Ovary (tissue), 9 donors: ENCODE results near the gene PDXP. TPM values are rescaled to one million over a fixed set of nuclear protein-coding genes. Genes with fewer than 3 reads are reported as not detected.

Source experiments
- DNase-seq, 5 donors: peaks; one replicate each; pipeline ENCODE4 v3.0.0-alpha.2; 2019 to 2020
- H3K27ac ChIP-seq, 2 donors: fragments of 200-600 bp; one replicate each; pipeline versions ENCODE4 v1.5.1 to v1.8.0; 2019 to 2022
- H3K27me3 ChIP-seq: fragments of 200-600 bp; one replicate; pipeline ENCODE4 v1.8.0; 2022
- H3K36me3 ChIP-seq: fragments of 200-600 bp; sonication (generic); one replicate; pipeline ENCODE4 v1.5.1; 2019
- H3K4me1 ChIP-seq: one replicate; pipeline ENCODE4 v1.8.1; 2013; ENCODE audit warnings: mild to moderate bottlenecking, moderate library complexity; ENCODE audit not compliant: insufficient read depth
- H3K4me3 ChIP-seq: fragments of 200-600 bp; sonication (generic); one replicate; pipeline ENCODE4 v1.5.1; 2017
- H3K9me3 ChIP-seq, 2 donors: fragments of 200-600 bp in 1 of 2; sonication (generic) in 1 of 2; one replicate each; pipeline versions ENCODE4 v1.5.1 to v1.8.1; 2013 to 2019; ENCODE audit warnings: mild to moderate bottlenecking in 1 of 2, moderate library complexity in 1 of 2
- EP300 ChIP-seq: sonication (generic); formaldehyde crosslinking; IDR thresholded peaks from one replicate; pipeline ENCODE4 v1.6.1; 2017; ENCODE audit warnings: antibody characterized with exemption
- POLR2A ChIP-seq: fragments of 450-650 bp; IDR thresholded peaks from one replicate; pipeline ENCODE4 v1.6.1; 2017; ENCODE audit warnings: antibody characterized with exemption, mild to moderate bottlenecking, moderate library complexity
- WGBS, 3 donors: extraction: QIAGEN DNeasy Blood & Tissue Kit in 1 of 3; methylation state at CpG; one replicate each; pipeline versions ENCODE4 v1.1.5 to v1.1.7; 2013 to 2017; 5-methylcytosine and 5-hydroxymethylcytosine counted together
- intact Hi-C, 4 donors: fragments of 100-400 bp; cut with DNase I; formaldehyde crosslinking; loops; one replicate each; pipeline versions ENCODE4 v1.11.0 to v1.15.1; 2022 to 2023
- polyA plus RNA-seq, 2 donors: library from polyadenylated mRNA; stranded (reverse); fragments of 200-250 nt in 1 of 2; fragments of 350-450 nt in 1 of 2; fragmentation: Illumina TruSeq in 1 of 2; extraction: RNeasy Lipid Tissue Mini Kit (QIAGEN cat#74804) in 1 of 2; gene quantifications; one replicate each; pipeline ENCODE4 v1.2.3, GENCODE V29; 2013 to 2014
- total RNA-seq, 7 donors: library from RNA; depleted of rRNA in 2 of 7; stranded (reverse); fragments of >200 nt in 2 of 7; fragmentation: NEBNext Ultra II Directional in 3 of 7; extraction: Animal tissue kit (Norgen Biotek cat#: 25700) in 3 of 7; gene quantifications; one replicate each; pipeline versions ENCODE4 v1.1.0 to v1.2.4, GENCODE V29; 2016 to 2023
- TF ChIP-seq, protein P1 (sequence below), 3 donors: fragments of 450-650 bp in 2 of 3; fragments of 200-600 bp in 1 of 3; IDR thresholded peaks; one replicate each; pipeline versions ENCODE4 v1.5.1 to v1.8.0; 2016 to 2022; ENCODE audit warnings: antibody characterized with exemption in 3 of 3, mild to moderate bottlenecking in 1 of 3
- donor health status: DM: no; HTN: no; CAD: no; lungs with moderate emphysema.
- donor health status: DM: no; HTN: no; CAD: no.
- donor health status: Bipolar disorder and iron deficiency.
- donor health status: DM: yes; HTN: yes; CAD: no.
- donor health status: DM: no; HTN: no; CAD: no.
- donor health status: DM: yes; HTN: yes; CAD: no.

Gene PDXP
- total and polyA plus RNA-seq, 9 donors: 8.1 to 15.9 (median 12.7) TPM

- WGBS, 3 donors: 40 to 43% (median 42%) methylated on average over 12 of the region's 12 CpGs
- intact Hi-C loops: loop anchor here in 1 of 4 donors (5.0 kb wide), 1 partner anchor 141 kb away; no protein-coding TSS in a partner anchor
- no peaks in the 10 kb centered on the region for H3K9me3 ChIP-seq
- peak in 3 of 5 donors; percentile 20 to 42 (median 37) for DNase-seq
- no peaks in the 10 kb centered on the region for H3K27me3 ChIP-seq
- H3K27ac ChIP-seq: peak overlapping the region in 1 of 2 donors; percentile 22
- H3K4me1 ChIP-seq: peaks cover 11% of the 10 kb centered on the region
- no peak overlapping the region for H3K4me3 ChIP-seq
- no peaks in the 10 kb centered on the region for H3K36me3 ChIP-seq
- TF ChIP-seq POLR2A: no peak
- TF ChIP-seq, protein P1, sequence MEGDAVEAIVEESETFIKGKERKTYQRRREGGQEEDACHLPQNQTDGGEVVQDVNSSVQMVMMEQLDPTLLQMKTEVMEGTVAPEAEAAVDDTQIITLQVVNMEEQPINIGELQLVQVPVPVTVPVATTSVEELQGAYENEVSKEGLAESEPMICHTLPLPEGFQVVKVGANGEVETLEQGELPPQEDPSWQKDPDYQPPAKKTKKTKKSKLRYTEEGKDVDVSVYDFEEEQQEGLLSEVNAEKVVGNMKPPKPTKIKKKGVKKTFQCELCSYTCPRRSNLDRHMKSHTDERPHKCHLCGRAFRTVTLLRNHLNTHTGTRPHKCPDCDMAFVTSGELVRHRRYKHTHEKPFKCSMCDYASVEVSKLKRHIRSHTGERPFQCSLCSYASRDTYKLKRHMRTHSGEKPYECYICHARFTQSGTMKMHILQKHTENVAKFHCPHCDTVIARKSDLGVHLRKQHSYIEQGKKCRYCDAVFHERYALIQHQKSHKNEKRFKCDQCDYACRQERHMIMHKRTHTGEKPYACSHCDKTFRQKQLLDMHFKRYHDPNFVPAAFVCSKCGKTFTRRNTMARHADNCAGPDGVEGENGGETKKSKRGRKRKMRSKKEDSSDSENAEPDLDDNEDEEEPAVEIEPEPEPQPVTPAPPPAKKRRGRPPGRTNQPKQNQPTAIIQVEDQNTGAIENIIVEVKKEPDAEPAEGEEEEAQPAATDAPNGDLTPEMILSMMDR (IDR thresholded peaks at IDR 0.05): peak; percentile 8 to 49 (median 27)
- TF ChIP-seq EP300: no peak
These were observed 2.8 kb downstream of the PDXP start for GRCh38 chr22:37661160-37661924.

DNA sequence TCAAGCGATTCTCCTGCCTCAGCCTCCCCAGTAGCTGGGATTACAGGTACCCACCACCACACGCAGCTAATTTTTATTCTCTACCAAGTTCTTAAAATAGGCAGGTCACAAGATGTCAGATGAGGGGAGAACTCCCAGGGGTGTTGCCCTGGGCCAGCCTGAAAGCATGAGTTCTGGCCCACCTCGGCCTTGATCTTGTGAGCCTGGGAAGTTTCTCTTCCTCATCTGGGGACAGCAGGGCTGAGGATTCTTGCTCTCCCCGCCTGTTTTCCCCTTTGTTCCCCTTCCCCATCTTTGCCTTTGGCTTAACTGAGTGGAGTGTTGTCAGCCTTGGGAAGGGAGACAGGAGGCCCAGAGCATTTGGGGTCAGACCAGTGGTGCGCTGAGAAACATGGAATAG is 3.5 kb downstream of the PDXP start:
- Histone ChIP-seq H3K4me1 (peaks cover 11% of the 10 kb centered on the region), H3K27me3 (no peaks in the 10 kb centered on the region), H3K4me3 (no peak overlapping the region), H3K36me3 (no peaks in the 10 kb centered on the region), H3K27ac (peak overlapping the region in 1 of 2 donors; percentile 19), H3K9me3 (no peaks in the 10 kb centered on the region)
- WGBS, 3 donors: 77 to 86% (median 85%) methylated on average over 5 of the region's 5 CpGs
- intact Hi-C loops: loop anchor here in 1 of 4 donors (5.0 kb wide), 1 partner anchor 140 kb away; no protein-coding TSS in a partner anchor
- TF ChIP-seq, protein P1 (IDR thresholded peaks at IDR 0.05): no peak
- TF ChIP-seq POLR2A (no peak), EP300 (no peak)
- DNase-seq: no peak

DNA sequence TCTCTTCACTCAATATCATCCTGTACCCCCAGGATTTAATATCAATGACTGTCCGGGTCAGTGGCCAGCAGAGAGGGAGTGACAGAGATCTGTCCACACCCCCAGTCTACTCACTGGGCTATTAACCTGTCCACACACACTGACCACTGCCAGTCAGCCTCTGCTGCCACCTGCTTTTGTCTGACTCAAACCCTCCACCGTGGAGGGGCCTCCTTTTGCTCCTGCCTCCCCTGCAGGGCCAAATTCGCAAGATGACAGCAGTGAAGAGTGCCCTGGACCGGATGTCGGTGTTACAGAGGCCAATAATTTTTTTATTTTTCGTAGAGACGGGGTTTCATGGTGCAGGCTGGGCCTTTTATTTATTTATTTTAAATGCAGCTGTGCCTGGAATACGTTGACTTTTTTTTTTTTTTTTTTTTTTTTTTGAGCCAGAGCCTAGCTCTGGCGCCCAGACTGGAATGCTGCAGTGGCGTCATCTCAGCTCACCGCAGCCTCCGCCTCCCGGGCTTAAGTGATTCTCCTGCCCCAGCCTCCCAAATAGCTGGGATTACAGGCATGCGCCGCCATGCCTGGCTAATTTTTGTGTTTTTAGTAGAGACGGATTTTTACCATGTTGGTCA is 5.1 kb downstream of the PDXP start:
- no peak for TF ChIP-seq POLR2A
- TF ChIP-seq, protein P1 (IDR thresholded peaks at IDR 0.05): no peak
- no peak for TF ChIP-seq EP300
- 33 to 70% (median 36%) methylated on average over 16 of the region's 16 CpGs for WGBS, 3 donors
- Histone ChIP-seq H3K9me3 (no peaks in the 10 kb centered on the region), H3K4me1 (peaks cover 9% of the 10 kb centered on the region), H3K27me3 (no peaks in the 10 kb centered on the region), H3K36me3 (no peaks in the 10 kb centered on the region), H3K27ac (no peak overlapping the region), H3K4me3 (no peak overlapping the region)
- intact Hi-C loops: loop anchor here in 1 of 4 donors (5.0 kb wide), 1 partner anchor 139 kb away; no protein-coding TSS in a partner anchor
- no peak for DNase-seq

- peak in 2 of 5 donors; percentile 31 to 68 for DNase-seq
- Histone ChIP-seq H3K27me3 (no peaks in the 10 kb centered on the region), H3K36me3 (no peaks in the 10 kb centered on the region), H3K27ac (no peak overlapping the region), H3K4me3 (no peak overlapping the region), H3K9me3 (no peaks in the 10 kb centered on the region), H3K4me1 (peaks cover 6% of the 10 kb centered on the region)
- whole genome bisulfite sequencing, 3 donors: 32 to 65% (median 33%) methylated on average over 16 of the region's 16 CpGs
- TF ChIP-seq POLR2A: no peak
- TF ChIP-seq, protein P1 (IDR thresholded peaks at IDR 0.05): no peak
- TF ChIP-seq EP300: no peak
- intact Hi-C loops: loop anchor here in 1 of 4 donors (5.0 kb wide), 1 partner anchor 138 kb away; no protein-coding TSS in a partner anchor
These were observed 6.0 kb downstream of the PDXP start for GRCh38 chr22:37664249-37665101.
